GM18951 (cell line): Measurements from ENCODE around the gene SHANK2.
"Not testable (repeated sequence)": the region's sequence is repeated elsewhere in the genome, so short reads cannot be mapped to it uniquely, and the experiment has no call there.

Experiments
- POLR2A ChIP-seq: IDR thresholded peaks from 4 replicates; pipeline ENCODE4 v1.6.1; 2011; ENCODE audit warnings: mild to moderate bottlenecking; ENCODE audit not compliant: insufficient read length, insufficient read depth; ENCODE audit errors: extremely low read depth
- in situ Hi-C: fragments of 300-500 bp; cut with MboI; formaldehyde crosslinking; loops from one replicate; pipeline ENCODE4 v1.12.0; 2022; ENCODE audit warnings: low sequenced_read_pairs, mixed read lengths, inconsistent platforms; ENCODE audit not compliant: unreplicated experiment

SHANK2 gene

GRCh38 chr11:71244116-71244810 lies 8.1 kb downstream of the SHANK2 start:
- in situ Hi-C loops = no loop called here
- no peak for TF ChIP-seq POLR2A

- no peak for TF ChIP-seq POLR2A
- in situ Hi-C loops = no loop called here
Observed at GRCh38 chr11:71242391-71242790, 10.0 kb downstream of the SHANK2 start.

DNA sequence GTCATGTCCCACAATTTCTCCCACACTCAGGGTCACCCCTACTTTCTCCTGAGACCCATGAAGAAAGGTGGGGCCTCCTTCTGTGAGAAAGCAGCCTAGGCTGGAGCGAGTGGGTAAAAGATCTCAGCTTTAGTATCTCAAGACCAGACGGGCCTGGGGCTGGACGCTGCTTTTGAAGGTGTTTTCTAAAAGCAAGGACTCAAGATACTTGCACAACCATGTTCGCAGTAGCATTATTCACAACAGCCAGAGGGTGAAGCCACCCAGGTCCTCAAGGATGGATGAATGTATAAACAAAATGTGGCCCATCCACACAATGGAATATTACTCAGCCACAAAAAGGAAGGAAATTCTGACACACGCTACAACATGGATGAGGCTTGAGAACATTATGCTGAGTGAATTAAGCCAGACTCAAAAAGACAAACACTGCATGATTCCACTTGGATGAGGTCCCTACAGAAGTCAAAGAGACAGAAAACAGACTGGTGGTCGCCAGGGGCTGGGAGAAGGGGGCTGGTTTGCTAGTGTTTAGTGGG lies 10.6 kb downstream of the SHANK2 start:
- no peak for TF ChIP-seq POLR2A
- in situ Hi-C loops = no loop called here

DNA sequence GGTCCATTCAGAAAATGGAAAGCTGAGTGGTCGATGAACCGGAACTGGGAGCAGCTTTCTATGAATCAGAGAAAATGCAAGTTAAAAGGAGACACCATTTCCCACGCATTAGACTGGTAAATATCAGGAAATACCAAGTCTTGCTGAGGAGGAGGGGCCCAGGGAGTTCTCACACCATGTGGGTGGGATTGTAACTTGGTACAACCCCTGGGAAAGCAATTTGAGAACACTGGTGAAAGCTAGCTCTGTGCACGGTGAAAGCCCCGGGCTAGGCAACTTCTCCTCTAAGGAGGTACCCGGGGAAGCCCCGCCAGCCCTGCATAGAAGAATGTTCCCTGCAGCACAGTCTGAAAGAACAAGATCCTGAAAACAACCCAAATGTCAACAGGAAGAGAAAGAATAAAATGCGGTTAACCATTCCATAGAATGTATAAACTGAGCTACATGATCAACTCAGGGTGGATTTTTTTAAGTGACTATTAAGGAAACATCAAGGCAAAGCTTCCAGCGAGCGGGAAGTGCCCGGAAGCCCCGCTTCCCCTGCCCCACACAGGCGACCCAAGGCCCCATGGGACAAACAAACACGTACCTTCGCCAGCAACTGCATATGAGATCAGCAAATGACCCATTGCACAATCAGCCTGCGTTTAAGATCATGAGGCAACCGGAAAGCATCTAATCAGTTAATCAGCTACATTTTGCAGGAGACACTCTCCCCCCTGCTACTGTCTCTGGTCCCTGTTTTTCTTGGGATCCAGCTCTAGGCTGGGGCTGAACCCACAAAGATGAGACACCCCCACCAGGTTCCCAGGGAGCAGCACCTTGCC lies 11.3 kb downstream of the SHANK2 start:
- TF ChIP-seq POLR2A = no peak
- in situ Hi-C loops = no loop called here

GRCh38 chr11:71240061-71240690 lies 12.2 kb downstream of the SHANK2 start:
- in situ Hi-C loops = no loop called here
- TF ChIP-seq POLR2A = no peak

DNA sequence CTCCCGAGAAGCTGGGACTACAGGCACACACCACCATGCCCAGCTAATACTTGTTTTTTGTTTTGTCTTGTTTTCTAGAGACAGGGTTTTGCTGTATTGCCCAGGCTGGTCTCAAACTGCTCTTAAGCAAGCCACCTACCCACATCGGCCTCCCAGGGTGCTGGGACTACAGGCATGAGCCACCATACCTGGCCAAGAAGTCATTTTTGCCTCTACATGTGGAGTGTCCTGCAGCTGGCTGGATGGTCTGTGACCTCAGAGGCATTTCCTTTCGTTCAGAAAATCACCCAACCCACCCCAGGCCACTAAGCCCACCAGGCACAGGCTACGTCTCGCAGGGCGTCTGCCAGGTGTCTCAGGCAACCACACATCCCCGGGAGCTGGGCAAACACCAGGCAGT lies 12.8 kb downstream of the SHANK2 start:
- in situ Hi-C loops = no loop called here
- TF ChIP-seq POLR2A = no peak

DNA sequence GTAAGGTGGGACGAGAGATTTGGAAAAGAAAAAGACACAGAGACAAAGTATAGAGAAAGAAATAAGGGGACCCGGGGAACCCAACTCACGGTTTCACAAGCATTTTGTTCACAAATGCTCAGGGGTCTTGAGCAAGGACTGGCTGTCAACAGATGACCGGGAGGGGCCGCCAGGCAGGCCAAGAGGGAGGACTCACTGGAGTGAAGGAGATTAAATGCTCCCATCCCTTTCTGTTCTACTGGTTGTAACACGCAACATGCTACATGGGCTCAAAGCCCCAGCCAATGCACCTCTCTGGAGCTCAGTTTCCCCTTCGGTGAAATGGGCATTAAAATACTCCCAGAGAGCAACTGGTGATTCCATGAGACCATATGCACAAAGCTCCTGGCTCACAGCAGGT lies 13.4 kb downstream of the SHANK2 start:
- in situ Hi-C loops = no loop called here
- no peak for TF ChIP-seq POLR2A

GRCh38 chr11:71238285-71238875 lies 14.0 kb downstream of the SHANK2 start:
- in situ Hi-C loops = no loop called here
- TF ChIP-seq POLR2A = no peak

- in situ Hi-C loops = no loop called here
- TF ChIP-seq POLR2A = no peak
Observed at GRCh38 chr11:71237853-71238252, 14.5 kb downstream of the SHANK2 start.

GRCh38 chr11:71236836-71237475 lies 15.4 kb downstream of the SHANK2 start:
- no peak for TF ChIP-seq POLR2A

DNA sequence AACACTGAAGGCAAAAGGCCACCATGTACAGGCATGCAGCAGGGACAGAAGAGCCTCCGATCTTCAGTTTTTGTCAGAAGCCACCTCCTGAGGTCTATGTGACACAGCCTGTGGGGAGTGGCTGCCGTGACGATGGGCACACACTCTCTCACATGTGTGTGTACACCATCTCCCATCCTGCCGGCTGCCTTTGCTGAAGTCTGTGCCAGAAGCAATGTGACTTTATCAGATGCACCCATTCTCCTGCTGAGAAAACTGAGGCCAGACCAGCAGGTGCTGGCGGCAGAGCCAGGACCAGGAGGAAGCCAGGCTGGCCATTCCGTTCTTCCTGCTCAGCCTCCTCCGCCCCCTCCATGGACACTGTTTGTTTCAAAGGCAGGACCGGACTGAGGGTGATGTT lies 16.7 kb downstream of the SHANK2 start:
- no peak for TF ChIP-seq POLR2A
- in situ Hi-C loops = no loop called here

More at GRCh38 chr11:71236836-71237475, 15.4 kb downstream of the SHANK2 start:
- in situ Hi-C loops = no loop called here

- in situ Hi-C loops = not testable (repeated sequence)
Observed at GRCh38 chr11:71233896-71234852, 18.2 kb downstream of the SHANK2 start.

- in situ Hi-C loops = no loop called here
- no peak for TF ChIP-seq POLR2A
Observed at GRCh38 chr11:71232364-71232763, 20.0 kb downstream of the SHANK2 start.
